Mucosa of stomach (tissue), 1 donor: ENCODE measurements around the gene NAA40.

Experiments
- H3K27me3 ChIP-seq: one replicate; pipeline ENCODE4 v1.7.0; 2013; ENCODE audit warnings: mild to moderate bottlenecking, low read length; ENCODE audit not compliant: control insufficient read depth, insufficient read depth
- H3K36me3 ChIP-seq: one replicate; pipeline ENCODE4 v1.7.0; 2013; ENCODE audit warnings: low read length; ENCODE audit not compliant: control insufficient read depth, insufficient read depth
- H3K4me1 ChIP-seq: one replicate; pipeline ENCODE4 v1.7.0; 2013; ENCODE audit warnings: mild to moderate bottlenecking, low read length; ENCODE audit not compliant: control insufficient read depth, insufficient read depth
- H3K4me3 ChIP-seq: one replicate; pipeline ENCODE4 v1.7.0; 2013; ENCODE audit warnings: low read length
- H3K9ac ChIP-seq: one replicate; pipeline ENCODE4 v1.7.0; 2013; ENCODE audit warnings: mild to moderate bottlenecking, low read length, moderate library complexity
- H3K9me3 ChIP-seq: one replicate; pipeline ENCODE4 v1.7.0; 2013; ENCODE audit warnings: mild to moderate bottlenecking, low read length, moderate library complexity; ENCODE audit not compliant: control insufficient read depth
- donor health status: Pancreatic carcinoma.

The NAA40 gene

DNA sequence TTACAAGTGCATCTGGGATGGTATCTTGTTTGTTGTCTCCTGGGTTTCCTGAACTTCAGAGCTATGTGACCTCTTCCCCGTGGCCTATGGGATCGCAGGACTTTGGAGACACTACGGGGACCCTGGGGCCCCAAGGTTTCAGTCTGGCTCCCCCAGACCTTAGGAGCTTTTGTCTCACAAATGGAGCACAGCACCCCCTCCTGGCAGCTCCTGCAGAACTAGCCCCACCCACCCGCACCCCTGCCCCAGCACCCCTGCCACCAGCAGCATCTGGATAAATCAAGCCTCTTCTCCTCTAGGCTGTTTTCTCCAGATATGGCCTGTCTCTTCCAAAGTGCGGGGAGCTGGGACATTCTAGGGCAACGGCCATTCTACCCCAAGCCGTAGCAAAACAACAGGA lies 32.2 kb upstream of the NAA40 start:
- Histone ChIP-seq H3K27me3 (no peaks in the 10 kb centered on the region), H3K4me1 (no peaks in the 10 kb centered on the region), H3K36me3 (peaks cover 36% of the 10 kb centered on the region), H3K9ac (no peak overlapping the region), H3K9me3 (no peaks in the 10 kb centered on the region), H3K4me3 (no peak overlapping the region)

DNA sequence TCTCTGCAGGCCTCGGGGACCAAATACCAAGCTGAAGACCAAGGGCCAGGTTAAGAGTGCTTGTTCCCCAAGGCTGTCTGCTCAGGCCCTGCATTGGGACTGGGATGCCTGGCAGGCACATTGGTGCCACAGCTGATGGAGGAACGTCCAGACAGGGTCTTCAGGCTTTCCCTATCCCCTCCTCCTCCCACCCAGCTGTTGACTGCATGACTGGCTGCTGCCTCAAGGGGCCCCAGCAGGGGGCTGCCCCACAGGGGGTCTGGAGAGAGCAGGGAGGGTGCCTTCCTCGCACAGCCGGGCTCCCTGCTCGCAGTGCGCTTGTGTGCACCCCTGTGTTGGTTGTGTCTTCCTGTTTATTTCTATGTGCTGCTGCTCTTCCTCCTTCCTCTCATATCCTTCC lies 31.7 kb upstream of the NAA40 start:
- peaks cover 35% of the 10 kb centered on the region for H3K36me3 ChIP-seq
- H3K4me1 ChIP-seq, result no peaks in the 10 kb centered on the region
- no peak overlapping the region for H3K4me3 ChIP-seq
- no peaks in the 10 kb centered on the region for H3K27me3 ChIP-seq
- H3K9me3 ChIP-seq, result no peaks in the 10 kb centered on the region
- no peak overlapping the region for H3K9ac ChIP-seq

DNA sequence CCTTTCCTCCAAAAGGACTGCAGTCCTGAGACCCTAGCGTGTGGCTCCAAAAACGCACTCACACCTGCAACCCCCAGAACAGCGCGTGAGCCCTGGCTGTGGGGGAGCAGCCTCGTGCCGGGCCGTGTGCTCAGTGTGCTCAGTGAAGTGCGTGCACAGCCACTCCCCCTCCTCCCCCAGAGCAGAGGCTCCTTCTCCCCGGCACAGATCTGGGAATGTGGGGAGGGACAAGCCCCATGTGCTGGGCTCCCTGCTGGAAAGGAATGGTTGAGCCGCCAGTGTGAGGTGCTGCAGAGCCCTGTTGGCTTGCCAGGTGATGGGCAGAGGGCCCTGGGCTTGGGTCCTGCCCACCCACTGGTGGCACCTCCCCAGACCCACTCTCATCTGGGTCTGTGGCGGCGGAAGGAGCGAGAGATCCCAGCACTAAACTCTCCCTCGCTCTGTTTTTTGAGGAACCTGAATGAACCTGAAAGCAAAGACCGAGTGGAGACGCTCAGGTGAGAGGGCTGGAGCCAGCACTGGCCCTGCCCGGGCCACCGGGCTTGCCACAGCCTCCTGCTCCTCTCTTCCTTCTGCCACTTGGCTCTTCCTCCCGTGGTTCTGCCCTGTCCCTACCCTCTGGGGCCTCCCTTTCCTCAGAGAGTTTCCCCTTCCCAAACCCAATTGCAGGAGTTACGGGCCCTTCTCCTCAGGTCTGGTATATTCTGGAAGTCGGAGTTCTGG lies 30.8 kb upstream of the NAA40 start:
- Histone ChIP-seq H3K4me1 (no peaks in the 10 kb centered on the region), H3K4me3 (no peak overlapping the region), H3K36me3 (peaks cover 27% of the 10 kb centered on the region), H3K27me3 (no peaks in the 10 kb centered on the region), H3K9ac (no peak overlapping the region), H3K9me3 (no peaks in the 10 kb centered on the region)

DNA sequence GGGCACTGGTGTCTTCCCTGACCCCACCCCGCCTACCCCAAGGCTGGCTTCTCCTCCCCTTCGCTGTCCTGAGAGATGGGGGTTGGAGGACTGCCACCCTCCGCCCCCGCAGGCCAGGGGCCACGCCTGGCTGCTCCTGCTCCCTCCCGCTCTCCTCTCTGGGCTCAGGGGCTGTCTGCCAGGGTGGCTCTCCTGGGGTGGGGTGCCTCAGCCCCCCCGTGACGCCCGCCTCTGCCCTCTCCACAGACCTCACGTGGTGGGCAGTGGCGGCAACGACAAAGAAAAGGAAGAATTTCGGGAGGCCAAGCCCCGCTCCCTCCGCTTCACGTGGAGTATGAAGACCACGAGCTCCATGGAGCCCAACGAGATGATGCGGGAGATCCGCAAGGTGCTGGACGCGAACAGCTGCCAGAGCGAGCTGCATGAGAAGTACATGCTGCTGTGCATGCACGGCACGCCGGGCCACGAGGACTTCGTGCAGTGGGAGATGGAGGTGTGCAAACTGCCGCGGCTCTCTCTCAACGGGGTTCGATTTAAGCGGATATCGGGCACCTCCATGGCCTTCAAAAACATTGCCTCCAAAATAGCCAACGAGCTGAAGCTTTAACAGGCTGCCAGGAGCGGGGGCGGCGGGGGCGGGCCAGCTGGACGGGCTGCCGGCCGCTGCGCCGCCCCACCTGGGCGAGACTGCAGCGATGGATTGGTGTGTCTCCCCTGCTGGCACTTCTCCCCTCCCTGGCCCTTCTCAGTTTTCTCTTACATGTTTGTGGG lies 30.0 kb upstream of the NAA40 start:
- no peak overlapping the region for H3K9ac ChIP-seq
- no peaks in the 10 kb centered on the region for H3K9me3 ChIP-seq
- H3K4me1 ChIP-seq, result no peaks in the 10 kb centered on the region
- H3K36me3 ChIP-seq, result peaks cover 19% of the 10 kb centered on the region
- H3K27me3 ChIP-seq, result no peaks in the 10 kb centered on the region
- H3K4me3 ChIP-seq, result no peak overlapping the region

DNA sequence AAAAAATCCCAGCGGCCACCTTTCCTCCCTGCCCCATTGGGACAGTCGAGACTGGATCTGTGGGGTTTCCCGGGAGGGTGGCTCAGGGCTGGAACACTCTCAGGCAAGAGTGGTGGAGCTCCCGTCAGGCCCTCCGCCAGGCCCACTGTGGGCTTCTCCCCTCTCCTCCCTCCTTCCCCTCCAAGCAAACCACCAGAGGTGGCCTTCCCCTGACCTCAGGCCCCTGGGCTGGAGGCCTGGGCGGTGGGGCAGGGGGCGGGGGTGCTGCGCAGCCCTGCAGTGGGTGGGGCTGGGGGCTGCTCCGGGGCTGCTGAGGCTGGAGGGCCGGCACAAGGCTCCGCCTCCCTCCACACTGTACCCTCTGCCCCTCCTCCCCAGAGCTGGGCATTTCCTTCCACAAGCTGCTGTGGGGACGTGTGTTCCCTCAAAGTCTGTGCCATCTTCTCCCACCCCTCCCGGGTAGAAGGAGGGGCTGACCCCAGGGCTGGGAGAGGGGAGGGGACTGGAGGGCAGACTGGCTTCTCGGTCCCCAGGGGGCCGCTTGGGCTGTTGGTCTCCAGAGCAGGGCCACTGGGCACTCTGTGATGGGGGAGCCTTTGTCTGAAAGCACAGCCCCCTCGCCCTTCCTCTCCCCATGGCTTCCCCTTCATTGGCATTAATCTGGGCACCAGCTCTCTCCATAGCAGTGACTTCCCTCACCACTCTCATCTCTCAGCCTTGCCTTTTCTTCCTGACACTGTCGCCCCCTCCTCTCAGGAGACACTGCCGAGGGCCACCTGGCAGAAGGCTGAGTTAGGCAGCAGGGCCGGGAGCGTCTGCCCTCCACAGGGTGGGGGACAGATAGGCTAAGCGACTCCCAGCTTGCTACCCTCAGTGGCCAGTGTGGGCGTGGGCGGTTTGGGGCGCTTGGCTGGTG lies 29.0 kb upstream of the NAA40 start:
- Histone ChIP-seq H3K4me1 (no peaks in the 10 kb centered on the region), H3K4me3 (no peak overlapping the region), H3K36me3 (peaks cover 13% of the 10 kb centered on the region), H3K27me3 (no peaks in the 10 kb centered on the region), H3K9me3 (no peaks in the 10 kb centered on the region), H3K9ac (no peak overlapping the region)

DNA sequence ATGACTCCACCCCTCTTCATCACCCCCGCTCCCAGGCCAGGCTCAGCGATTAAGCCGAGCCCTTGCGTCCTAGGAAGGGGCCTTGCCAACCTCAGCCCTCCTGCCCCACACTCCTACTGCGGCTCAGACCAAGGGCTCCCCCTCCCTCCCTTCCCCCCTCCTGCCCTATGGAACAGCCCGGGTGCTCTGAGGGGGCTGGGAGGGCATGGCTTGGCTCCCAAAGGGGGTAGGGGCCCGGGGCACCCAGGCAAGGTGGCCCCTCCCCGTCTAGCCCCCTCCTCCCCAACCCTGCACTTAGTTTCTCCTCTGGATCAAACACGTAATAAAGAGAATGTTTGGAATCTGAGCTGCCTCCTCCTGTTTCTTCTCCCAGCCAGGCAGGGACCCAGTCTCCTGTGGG lies 28.1 kb upstream of the NAA40 start:
- Histone ChIP-seq H3K9me3 (no peaks in the 10 kb centered on the region), H3K36me3 (peaks cover 13% of the 10 kb centered on the region), H3K4me1 (peaks cover under 1% of the 10 kb centered on the region), H3K9ac (no peak overlapping the region), H3K4me3 (no peak overlapping the region), H3K27me3 (peaks cover 3% of the 10 kb centered on the region)

DNA sequence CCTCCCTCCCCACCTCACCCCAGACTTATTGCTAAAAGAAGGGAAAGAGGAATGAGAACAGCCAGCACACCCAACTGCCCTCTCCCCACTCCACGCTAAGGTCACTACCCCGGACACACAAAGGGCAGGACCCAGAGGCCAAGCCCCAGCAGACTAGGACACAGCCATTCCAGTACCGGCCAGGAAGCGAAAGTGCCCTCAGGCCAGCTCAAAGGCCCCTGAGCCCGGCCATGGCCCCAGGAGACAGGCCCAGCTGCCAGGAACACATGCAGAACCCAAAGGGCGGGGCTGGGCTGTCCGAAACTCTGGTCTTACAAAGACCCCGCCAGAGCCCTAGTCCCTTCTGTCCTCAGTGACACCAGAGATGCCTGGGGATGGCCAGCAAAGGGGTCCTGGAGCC lies 27.4 kb upstream of the NAA40 start:
- Histone ChIP-seq H3K36me3 (peaks cover 13% of the 10 kb centered on the region), H3K4me3 (no peak overlapping the region), H3K9me3 (no peaks in the 10 kb centered on the region), H3K27me3 (peaks cover 8% of the 10 kb centered on the region), H3K4me1 (peaks cover 8% of the 10 kb centered on the region), H3K9ac (no peak overlapping the region)

DNA sequence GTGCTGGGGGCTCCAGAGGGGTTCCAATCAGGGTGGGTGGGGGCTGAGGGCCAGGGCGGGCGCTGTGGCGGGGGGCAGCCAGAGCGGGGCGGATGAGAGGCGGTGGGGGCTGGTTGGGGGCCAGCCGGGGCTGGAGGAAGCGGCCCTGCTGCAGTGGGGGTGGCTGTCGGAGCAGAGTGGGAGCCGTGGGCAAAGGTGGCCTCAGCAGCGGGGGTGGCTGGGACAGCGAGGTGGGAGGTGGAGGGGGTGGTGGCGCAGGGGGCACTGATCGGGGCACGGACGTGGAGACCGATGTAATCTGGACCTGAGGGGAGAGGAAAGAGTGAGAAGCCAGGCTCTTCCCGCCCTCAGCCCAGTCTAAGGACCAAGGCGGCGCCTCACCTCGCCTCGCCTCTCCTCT lies 26.9 kb upstream of the NAA40 start:
- Histone ChIP-seq H3K4me1 (peaks cover 11% of the 10 kb centered on the region), H3K9ac (no peak overlapping the region), H3K4me3 (no peak overlapping the region), H3K9me3 (no peaks in the 10 kb centered on the region), H3K27me3 (peaks cover 8% of the 10 kb centered on the region), H3K36me3 (peaks cover 13% of the 10 kb centered on the region)

DNA sequence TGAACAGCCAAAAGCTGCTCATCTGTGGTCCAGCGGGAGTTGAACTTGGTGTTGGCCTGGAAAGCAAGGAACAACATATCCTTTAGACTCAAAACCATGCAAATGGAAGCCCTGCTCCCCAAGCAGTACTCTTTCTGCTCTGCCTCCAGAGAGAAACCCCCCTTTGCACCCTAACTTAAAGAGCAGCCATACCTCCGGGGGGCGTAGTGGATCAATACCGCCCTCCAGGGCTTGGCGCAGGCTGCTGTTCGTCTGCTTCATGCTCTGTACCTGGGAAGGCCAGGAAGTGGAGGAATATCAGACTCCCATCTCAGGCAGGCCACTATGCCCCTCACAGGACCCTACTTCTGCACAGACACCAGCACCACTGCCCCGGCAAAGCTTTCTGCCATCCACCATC lies 26.1 kb upstream of the NAA40 start:
- H3K9me3 ChIP-seq, result no peaks in the 10 kb centered on the region
- peaks cover 8% of the 10 kb centered on the region for H3K36me3 ChIP-seq
- H3K4me1 ChIP-seq, result peaks cover 16% of the 10 kb centered on the region
- peaks cover 8% of the 10 kb centered on the region for H3K27me3 ChIP-seq
- no peak overlapping the region for H3K4me3 ChIP-seq
- no peak overlapping the region for H3K9ac ChIP-seq

DNA sequence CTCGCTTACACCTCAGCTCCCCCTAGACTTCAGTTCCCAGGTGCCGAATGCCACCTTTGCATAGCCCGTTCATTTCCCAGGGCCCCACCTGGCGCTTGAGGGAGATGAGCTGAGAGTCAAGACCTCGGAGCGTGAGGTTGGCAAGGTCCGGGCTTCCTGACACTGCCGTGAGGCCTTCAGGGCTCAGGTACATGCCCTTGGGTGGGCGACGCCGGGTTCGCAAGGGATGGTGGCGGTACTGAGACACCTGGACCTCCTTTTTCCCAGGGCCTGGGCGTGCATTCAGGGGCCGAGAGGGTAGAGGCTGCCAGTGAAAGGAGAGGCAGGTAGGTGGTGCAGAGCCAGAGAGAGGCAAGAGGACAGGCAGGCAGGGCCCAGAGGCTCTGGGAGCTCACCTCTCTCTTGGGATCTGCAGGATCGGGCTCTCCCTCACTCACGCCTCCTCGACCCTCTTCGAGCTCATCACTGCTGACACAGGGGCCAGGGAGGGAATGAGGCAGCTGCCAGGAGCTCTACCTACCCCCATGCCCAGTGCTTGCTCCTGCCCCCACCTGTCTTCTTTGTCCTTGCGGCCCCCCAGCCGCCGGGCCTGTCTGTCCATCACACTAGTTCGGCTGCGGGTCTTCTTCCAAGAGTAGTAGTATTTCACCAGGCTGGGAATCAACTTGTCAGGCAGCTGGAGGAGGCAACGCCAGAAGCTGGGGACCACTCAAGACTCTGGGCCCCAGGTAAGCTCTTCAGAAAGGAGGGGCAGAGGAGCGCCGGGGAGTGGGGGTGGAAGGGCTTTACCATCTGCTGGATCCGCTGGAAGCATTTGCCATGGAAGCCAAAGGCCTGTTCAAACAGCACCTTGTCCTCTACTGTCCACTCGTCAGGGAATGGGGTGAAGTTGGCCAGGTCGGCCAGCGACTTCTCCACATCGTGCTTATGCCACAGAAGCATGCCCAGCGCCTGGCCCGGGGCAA lies 24.7 kb upstream of the NAA40 start:
- Histone ChIP-seq H3K27me3 (peaks cover 8% of the 10 kb centered on the region), H3K9me3 (no peaks in the 10 kb centered on the region), H3K36me3 (no peaks in the 10 kb centered on the region), H3K4me1 (peaks cover 31% of the 10 kb centered on the region), H3K4me3 (no peak overlapping the region), H3K9ac (no peak overlapping the region)
